CD4-positive, alpha-beta memory T cell (primary cell): Measurements from ENCODE around the gene ELAVL2. TPM values are rescaled to one million over a fixed set of nuclear protein-coding genes. Genes with fewer than 3 reads are reported as not detected.

ENCODE experiments used
- CTCF ChIA-PET: fragments of 350-600 bp; sonication (Branson Sonifier 250); formaldehyde crosslinking; loops from one replicate; lab custom pipeline; 2021; ENCODE audit warnings: inconsistent platforms; ENCODE audit not compliant: partially characterized antibody; lab: Charles Lee
- POLR2A ChIA-PET: fragments of 350-600 bp; sonication (Branson Sonifier 250); formaldehyde crosslinking; loops from one replicate; lab custom pipeline; 2021; ENCODE audit not compliant: partially characterized antibody; lab: Charles Lee
- DNase-seq, 5 donors: peaks; one replicate each; pipeline versions ENCODE4 v3.0.0 to v3.0.0-alpha.2; 2020 to 2022; ENCODE audit warnings: mixed read lengths in 1 of 5
- H3K27ac ChIP-seq: one replicate; pipeline ENCODE4 v1.7.0; 2013; ENCODE audit warnings: low read depth, low read length
- H3K27me3 ChIP-seq: 2 replicates; pipeline ENCODE4 v1.7.0; 2013; ENCODE audit warnings: mild to moderate bottlenecking, low read length, moderate library complexity; ENCODE audit not compliant: insufficient read depth
- H3K36me3 ChIP-seq: 2 replicates; pipeline ENCODE4 v1.7.0; 2013; ENCODE audit warnings: mild to moderate bottlenecking, low read length, moderate library complexity; ENCODE audit not compliant: insufficient read depth
- H3K4me1 ChIP-seq: 2 replicates; pipeline ENCODE4 v1.7.0; 2013; ENCODE audit warnings: mild to moderate bottlenecking, low read length, moderate library complexity; ENCODE audit not compliant: insufficient read depth
- H3K4me3 ChIP-seq, 2 donors: one replicate each; pipeline ENCODE4 v1.7.0; 2013; ENCODE audit warnings: low read length in 2 of 2, mild to moderate bottlenecking in 1 of 2
- H3K9me3 ChIP-seq, 2 donors: one replicate each; pipeline ENCODE4 v1.7.0; 2013; ENCODE audit warnings: low read length in 2 of 2, control low read depth in 1 of 2; ENCODE audit not compliant: control insufficient read depth in 1 of 2
- H3K27ac Mint-ChIP-seq, 7 donors: one replicate each; pipeline ENCODE4 v1.8.0; 2020 to 2021; ENCODE audit warnings: mixed read lengths in 7 of 7, mild to moderate bottlenecking in 6 of 7, inconsistent platforms in 3 of 7, moderate library complexity in 3 of 7
- H3K27me3 Mint-ChIP-seq, 2 donors: one replicate each; pipeline ENCODE4 v1.8.0; 2020 to 2021; ENCODE audit warnings: mixed read lengths in 2 of 2
- H3K36me3 Mint-ChIP-seq, 2 donors: one replicate each; pipeline ENCODE4 v1.8.0; 2020 to 2021; ENCODE audit warnings: mixed read lengths in 2 of 2, inconsistent platforms in 1 of 2, mild to moderate bottlenecking in 1 of 2
- H3K4me1 Mint-ChIP-seq, 4 donors: one replicate each; pipeline ENCODE4 v1.8.0; 2020 to 2021; ENCODE audit warnings: mixed read lengths in 4 of 4, mild to moderate bottlenecking in 1 of 4
- H3K4me3 Mint-ChIP-seq, 8 donors: one replicate each; pipeline ENCODE4 v1.8.0; 2020 to 2021; ENCODE audit warnings: mixed read lengths in 8 of 8, mild to moderate bottlenecking in 7 of 8, moderate library complexity in 6 of 8, inconsistent platforms in 3 of 8
- H3K9me3 Mint-ChIP-seq, 8 donors: one replicate each; pipeline ENCODE4 v1.8.0; 2020 to 2021; ENCODE audit warnings: mixed read lengths in 8 of 8, mild to moderate bottlenecking in 5 of 8, inconsistent platforms in 3 of 8, moderate library complexity in 1 of 8
- intact Hi-C: fragments of 100-400 bp; cut with micrococcal nuclease; formaldehyde crosslinking; loops from one replicate; pipeline ENCODE4 v1.15.1; 2023
- polyA plus RNA-seq, 2 donors: library from polyadenylated mRNA; unstranded; fragments of 300-500 nt; fragmentation: Illumina TruSeq; gene quantifications; one replicate each; pipeline ENCODE4 v1.2.3, GENCODE V29; 2021
- total RNA-seq, 2 experiments: library from RNA; stranded (reverse); gene quantifications; one replicate each; pipeline ENCODE4 v1.2.3, GENCODE V29; 2021

Gene ELAVL2
- total and polyA plus RNA-seq, 4 experiments from 2014 or later: not detected

DNA sequence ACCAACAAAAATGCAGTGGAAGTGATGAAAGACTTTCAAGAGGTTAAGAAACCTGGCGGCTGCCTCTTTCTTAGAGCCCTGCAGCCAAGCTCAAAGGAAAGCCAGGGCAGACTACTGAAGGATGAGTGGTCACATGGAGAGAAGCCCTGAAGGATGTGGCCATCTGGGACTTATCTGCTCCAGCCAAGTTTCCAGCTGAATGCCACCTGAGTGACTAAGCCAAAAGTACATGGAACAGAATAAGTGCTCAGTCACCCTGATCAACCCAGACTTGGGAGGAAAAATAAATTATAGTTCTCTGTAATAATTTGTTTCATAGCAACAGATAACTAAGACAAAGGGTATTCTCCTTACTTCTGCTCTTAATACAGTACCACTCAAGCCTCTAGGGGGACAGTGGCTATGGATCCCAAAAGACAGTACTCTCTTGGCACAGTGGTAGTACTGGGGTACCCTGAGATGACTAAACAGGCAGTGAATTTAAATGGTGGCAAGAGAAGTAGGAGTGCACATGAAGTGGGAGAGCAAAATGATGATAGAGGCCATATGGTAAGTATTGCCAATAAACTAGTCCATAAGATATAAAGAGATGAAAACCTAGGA lies 182.3 kb downstream of the ELAVL2 start:
- Mint-ChIP-seq H3K4me3 (no peak overlapping the region), H3K27me3 (no peaks in the 10 kb centered on the region), H3K27ac (no peak overlapping the region), H3K36me3 (no peaks in the 10 kb centered on the region), H3K4me1 (no peaks in the 10 kb centered on the region), H3K9me3 (peaks cover 0 to 17% (median under 1%) of the 10 kb centered on the region in 8 donors)
- no peaks in the 10 kb centered on the region for H3K36me3 ChIP-seq
- H3K27me3 ChIP-seq: no peaks in the 10 kb centered on the region
- intact Hi-C loops: no loop called here
- CTCF ChIA-PET: no interaction called here
- POLR2A ChIA-PET: no interaction called here
- H3K27ac ChIP-seq: no peak overlapping the region
- H3K9me3 ChIP-seq: no peaks in the 10 kb centered on the region
- no peaks in the 10 kb centered on the region for H3K4me1 ChIP-seq
- no peak overlapping the region for H3K4me3 ChIP-seq
- no peak for DNase-seq
